DND-41 (cell line): ENCODE data around the gene CPT1A.

Source experiments
- EZH2 ChIP-seq: IDR thresholded peaks from 3 replicates; pipeline ENCODE4 v1.6.1; 2012; ENCODE audit warnings: borderline replicate concordance, low read depth, mild to moderate bottlenecking, moderate library complexity, low read length, inconsistent platforms; ENCODE audit not compliant: severe bottlenecking
- TF ChIP-seq, protein P1 (sequence below): IDR thresholded peaks from 2 replicates; pipeline ENCODE4 v1.5.1; 2012; ENCODE audit warnings: borderline replicate concordance, low read length, moderate library complexity, mild to moderate bottlenecking; ENCODE audit not compliant: poor library complexity, severe bottlenecking; ENCODE audit errors: extremely low read depth

DNA sequence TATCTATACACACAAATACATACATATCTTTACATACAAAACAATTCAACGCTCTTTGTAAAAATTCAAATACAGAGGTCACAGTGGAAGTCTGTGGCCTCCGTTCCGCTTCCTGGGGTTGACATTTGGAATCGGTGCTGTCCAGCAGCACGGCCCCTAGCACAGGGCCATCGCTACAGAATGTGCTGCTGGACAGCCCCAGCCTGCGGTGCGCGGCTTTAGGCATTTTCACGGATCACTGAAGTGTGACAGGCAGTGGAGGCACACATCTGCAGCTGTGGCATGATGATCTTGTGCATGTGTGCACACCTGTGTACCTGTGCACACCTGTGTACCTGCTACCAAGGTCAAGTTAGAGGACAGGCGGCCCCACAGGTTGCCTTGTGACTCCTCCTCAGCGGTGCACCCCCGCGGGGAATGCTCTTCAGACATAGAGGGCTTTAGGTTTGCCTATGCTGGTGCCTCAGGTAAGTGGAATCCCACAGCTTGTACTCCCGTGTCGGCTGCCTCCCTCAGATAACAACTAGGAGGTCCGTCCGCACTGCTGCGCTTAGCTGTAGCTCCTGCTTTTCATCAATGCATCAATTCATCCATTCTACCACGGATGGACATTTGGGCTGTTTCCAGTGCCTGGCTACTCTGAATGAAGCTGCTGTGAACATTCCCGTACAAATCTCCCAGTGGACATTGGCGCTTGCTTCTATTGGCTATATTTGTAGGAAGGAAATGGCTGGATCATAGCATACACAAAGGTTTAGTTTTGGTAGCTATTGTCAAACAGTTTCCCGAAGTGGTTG lies 127.5 kb downstream of the CPT1A start:
- TF ChIP-seq, protein P1, sequence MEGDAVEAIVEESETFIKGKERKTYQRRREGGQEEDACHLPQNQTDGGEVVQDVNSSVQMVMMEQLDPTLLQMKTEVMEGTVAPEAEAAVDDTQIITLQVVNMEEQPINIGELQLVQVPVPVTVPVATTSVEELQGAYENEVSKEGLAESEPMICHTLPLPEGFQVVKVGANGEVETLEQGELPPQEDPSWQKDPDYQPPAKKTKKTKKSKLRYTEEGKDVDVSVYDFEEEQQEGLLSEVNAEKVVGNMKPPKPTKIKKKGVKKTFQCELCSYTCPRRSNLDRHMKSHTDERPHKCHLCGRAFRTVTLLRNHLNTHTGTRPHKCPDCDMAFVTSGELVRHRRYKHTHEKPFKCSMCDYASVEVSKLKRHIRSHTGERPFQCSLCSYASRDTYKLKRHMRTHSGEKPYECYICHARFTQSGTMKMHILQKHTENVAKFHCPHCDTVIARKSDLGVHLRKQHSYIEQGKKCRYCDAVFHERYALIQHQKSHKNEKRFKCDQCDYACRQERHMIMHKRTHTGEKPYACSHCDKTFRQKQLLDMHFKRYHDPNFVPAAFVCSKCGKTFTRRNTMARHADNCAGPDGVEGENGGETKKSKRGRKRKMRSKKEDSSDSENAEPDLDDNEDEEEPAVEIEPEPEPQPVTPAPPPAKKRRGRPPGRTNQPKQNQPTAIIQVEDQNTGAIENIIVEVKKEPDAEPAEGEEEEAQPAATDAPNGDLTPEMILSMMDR = no peak
- no peak for TF ChIP-seq EZH2
